PFSK-1 (cell line): ENCODE results near the gene NR3C1.

ENCODE experiments used
- FOXP2 ChIP-seq: optimal IDR thresholded peaks from 2 replicates; pipeline ENCODE3; 2011; ENCODE audit warnings: borderline replicate concordance, control low read depth, inconsistent platforms; ENCODE audit not compliant: insufficient read depth; ENCODE audit errors: extremely low read length, extremely low read depth
- POLR2AphosphoS5 ChIP-seq: IDR thresholded peaks from 2 replicates; pipeline ENCODE4 v1.6.1; 2012; ENCODE audit warnings: low read depth, mild to moderate bottlenecking, control low read depth, low read length, moderate library complexity
- SIN3A ChIP-seq: IDR thresholded peaks from 2 replicates; pipeline ENCODE4 v1.6.1; 2012; ENCODE audit warnings: mild to moderate bottlenecking, low read length, moderate library complexity, borderline replicate concordance; ENCODE audit not compliant: insufficient read depth
- TAF1 ChIP-seq: IDR thresholded peaks from 2 replicates; pipeline ENCODE4 v1.6.1; 2012; ENCODE audit warnings: low read length, control low read depth, borderline replicate concordance; ENCODE audit not compliant: insufficient read depth
- TF ChIP-seq, protein P1 (sequence below), 2 experiments: IDR thresholded peaks; 2 replicates each; pipeline versions ENCODE4 v1.6.1 to v1.8.0; 2011 to 2012; ENCODE audit warnings: low read depth in 2 of 2, low read length in 2 of 2, control low read depth in 1 of 2, inconsistent platforms in 1 of 2, mild to moderate bottlenecking in 1 of 2, moderate library complexity in 1 of 2; ENCODE audit not compliant: insufficient read depth in 1 of 2

DNA sequence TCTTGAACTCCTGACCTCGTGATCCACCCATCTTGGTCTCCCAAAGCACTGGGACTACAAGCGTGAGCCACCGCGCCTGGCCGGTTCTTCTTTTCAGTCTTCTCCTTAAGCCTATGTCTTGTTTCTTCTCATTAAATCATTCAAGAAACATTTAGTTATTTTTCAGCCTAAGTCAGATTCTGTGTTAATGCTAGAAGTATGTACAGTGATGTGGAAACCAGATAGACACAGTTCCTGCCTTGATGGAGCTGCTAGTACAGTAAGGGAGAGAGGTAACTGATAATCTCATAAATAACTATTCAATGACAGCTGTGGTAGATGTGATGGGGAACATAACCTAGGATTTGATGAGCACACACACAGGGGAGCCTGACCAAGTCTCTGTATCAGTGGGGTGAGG, 46.3 kb upstream of the NR3C1 start:
- TF ChIP-seq, protein P1, sequence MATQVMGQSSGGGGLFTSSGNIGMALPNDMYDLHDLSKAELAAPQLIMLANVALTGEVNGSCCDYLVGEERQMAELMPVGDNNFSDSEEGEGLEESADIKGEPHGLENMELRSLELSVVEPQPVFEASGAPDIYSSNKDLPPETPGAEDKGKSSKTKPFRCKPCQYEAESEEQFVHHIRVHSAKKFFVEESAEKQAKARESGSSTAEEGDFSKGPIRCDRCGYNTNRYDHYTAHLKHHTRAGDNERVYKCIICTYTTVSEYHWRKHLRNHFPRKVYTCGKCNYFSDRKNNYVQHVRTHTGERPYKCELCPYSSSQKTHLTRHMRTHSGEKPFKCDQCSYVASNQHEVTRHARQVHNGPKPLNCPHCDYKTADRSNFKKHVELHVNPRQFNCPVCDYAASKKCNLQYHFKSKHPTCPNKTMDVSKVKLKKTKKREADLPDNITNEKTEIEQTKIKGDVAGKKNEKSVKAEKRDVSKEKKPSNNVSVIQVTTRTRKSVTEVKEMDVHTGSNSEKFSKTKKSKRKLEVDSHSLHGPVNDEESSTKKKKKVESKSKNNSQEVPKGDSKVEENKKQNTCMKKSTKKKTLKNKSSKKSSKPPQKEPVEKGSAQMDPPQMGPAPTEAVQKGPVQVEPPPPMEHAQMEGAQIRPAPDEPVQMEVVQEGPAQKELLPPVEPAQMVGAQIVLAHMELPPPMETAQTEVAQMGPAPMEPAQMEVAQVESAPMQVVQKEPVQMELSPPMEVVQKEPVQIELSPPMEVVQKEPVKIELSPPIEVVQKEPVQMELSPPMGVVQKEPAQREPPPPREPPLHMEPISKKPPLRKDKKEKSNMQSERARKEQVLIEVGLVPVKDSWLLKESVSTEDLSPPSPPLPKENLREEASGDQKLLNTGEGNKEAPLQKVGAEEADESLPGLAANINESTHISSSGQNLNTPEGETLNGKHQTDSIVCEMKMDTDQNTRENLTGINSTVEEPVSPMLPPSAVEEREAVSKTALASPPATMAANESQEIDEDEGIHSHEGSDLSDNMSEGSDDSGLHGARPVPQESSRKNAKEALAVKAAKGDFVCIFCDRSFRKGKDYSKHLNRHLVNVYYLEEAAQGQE (IDR thresholded peaks at IDR 0.05; ENCODE audit: insufficient read depth in 1 of 2, low read depth in 2 of 2, low read length in 2 of 2) = no peak
- no peak for TF ChIP-seq POLR2AphosphoS5
- no peak for TF ChIP-seq SIN3A
- no peak for TF ChIP-seq TAF1
- TF ChIP-seq FOXP2 = no peak
